Liver (tissue), 9 donors: Measurements from ENCODE around the gene CHN1. TPM values are rescaled to one million over a fixed set of nuclear protein-coding genes. Genes with fewer than 3 reads are reported as not detected.

Experiments used
- DNase-seq: peaks from one replicate; pipeline ENCODE4 v3.0.0-alpha.2; 2017; ENCODE audit warnings: low spot score
- H3K27ac ChIP-seq, 2 donors: one replicate each; pipeline ENCODE4 v1.7.0; 2013; ENCODE audit warnings: inconsistent platforms in 2 of 2, low read length in 2 of 2, control low read depth in 1 of 2, low read depth in 1 of 2, mild to moderate bottlenecking in 1 of 2
- H3K27me3 ChIP-seq, 4 donors: one replicate each; pipeline versions ENCODE4 v1.6.1 to v1.7.0; 2013; ENCODE audit warnings: low read length in 3 of 4, inconsistent platforms in 1 of 4, mild to moderate bottlenecking in 1 of 4, moderate library complexity in 1 of 4; ENCODE audit not compliant: control insufficient read depth in 4 of 4, insufficient read depth in 4 of 4
- H3K36me3 ChIP-seq, 4 donors: one replicate each; pipeline versions ENCODE4 v1.6.1 to v1.7.0; 2013; ENCODE audit warnings: low read length in 3 of 4, mild to moderate bottlenecking in 3 of 4, low read depth in 1 of 4, moderate library complexity in 1 of 4; ENCODE audit not compliant: control insufficient read depth in 4 of 4, insufficient read depth in 3 of 4
- H3K4me1 ChIP-seq, 4 donors: one replicate each; pipeline versions ENCODE4 v1.6.1 to v1.7.0; 2013; ENCODE audit warnings: low read length in 3 of 4, mild to moderate bottlenecking in 3 of 4, moderate library complexity in 1 of 4; ENCODE audit not compliant: control insufficient read depth in 4 of 4, insufficient read depth in 4 of 4
- H3K4me3 ChIP-seq, 3 donors: one replicate each; pipeline versions ENCODE4 v1.6.1 to v1.7.0; 2013; ENCODE audit warnings: low read length in 3 of 3, control low read depth in 1 of 3, low read depth in 1 of 3, mild to moderate bottlenecking in 1 of 3
- H3K9ac ChIP-seq, 2 donors: one replicate each; pipeline ENCODE4 v1.7.0; 2013; ENCODE audit warnings: low read length in 2 of 2, mild to moderate bottlenecking in 2 of 2, moderate library complexity in 2 of 2, control low read depth in 1 of 2, low read depth in 1 of 2
- H3K9me3 ChIP-seq, 4 donors: one replicate each; pipeline versions ENCODE4 v1.6.1 to v1.7.0; 2013; ENCODE audit warnings: low read length in 3 of 4; ENCODE audit not compliant: control insufficient read depth in 4 of 4
- ATF3 ChIP-seq: IDR thresholded peaks from 2 replicates; pipeline ENCODE4 v1.6.1; 2016; ENCODE audit warnings: antibody characterized with exemption
- FOXA1 ChIP-seq: IDR thresholded peaks from 2 replicates; pipeline ENCODE4 v1.6.1; 2016; ENCODE audit warnings: antibody characterized with exemption
- GABPA ChIP-seq, 2 donors: IDR thresholded peaks in 1 of 2; conservative IDR thresholded peaks in 1 of 2; 2 replicates each; pipeline ENCODE4 v1.6.1; 2016; ENCODE audit warnings: antibody characterized with exemption in 2 of 2, mild to moderate bottlenecking in 1 of 2, moderate library complexity in 1 of 2
- HNF4A ChIP-seq, 2 donors: conservative IDR thresholded peaks; 2 replicates each; pipeline ENCODE4 v1.6.1; 2016; ENCODE audit warnings: antibody characterized with exemption in 2 of 2, mild to moderate bottlenecking in 2 of 2
- MAX ChIP-seq: IDR thresholded peaks from 2 replicates; pipeline ENCODE4 v1.6.1; 2016; ENCODE audit warnings: antibody characterized with exemption
- RAD21 ChIP-seq, 2 donors: IDR thresholded peaks; 2 replicates each; pipeline ENCODE4 v1.6.1; 2016; ENCODE audit warnings: antibody characterized with exemption in 2 of 2, mild to moderate bottlenecking in 2 of 2
- TAF1 ChIP-seq: conservative IDR thresholded peaks from 2 replicates; pipeline ENCODE4 v1.6.1; 2016; ENCODE audit warnings: antibody characterized with exemption, mild to moderate bottlenecking
- WGBS: extraction: QIAGEN DNeasy Blood & Tissue Kit; methylation state at CpG from one replicate; pipeline ENCODE4 v1.1.7; 2013; 5-methylcytosine and 5-hydroxymethylcytosine counted together
- polyA plus RNA-seq, 2 donors: library from polyadenylated mRNA; stranded (reverse) in 1 of 2; unstranded in 1 of 2; fragments of 200-250 nt in 1 of 2; fragments of >200 nt in 1 of 2; fragmentation: Nextera tagmentation in 1 of 2; extraction: Ambion mirVana in 1 of 2; gene quantifications; one replicate each; pipeline versions ENCODE4 v1.2.1 to v1.2.3, GENCODE V29; 2013 to 2015
- total RNA-seq, 2 donors: library from RNA; depleted of rRNA; stranded (reverse); fragments of >200 nt; gene quantifications; one replicate each; pipeline ENCODE4 v1.2.3, GENCODE V29; 2014
- TF ChIP-seq, protein P1 (sequence below): IDR thresholded peaks from 2 replicates; pipeline ENCODE4 v1.6.1; 2016; ENCODE audit warnings: antibody characterized with exemption, mild to moderate bottlenecking
- TF ChIP-seq, protein P2 (sequence below): IDR thresholded peaks from 2 replicates; pipeline ENCODE4 v1.6.1; 2016; ENCODE audit warnings: antibody characterized with exemption
- donor health status: healthy.
- donor health status: healthy.
- donor health status: healthy.
- donor health status: healthy.
- donor health status: healthy.

Gene CHN1
- total and polyA plus RNA-seq, 4 donors, result 0.66 to 1.6 (median 1.1) TPM

DNA sequence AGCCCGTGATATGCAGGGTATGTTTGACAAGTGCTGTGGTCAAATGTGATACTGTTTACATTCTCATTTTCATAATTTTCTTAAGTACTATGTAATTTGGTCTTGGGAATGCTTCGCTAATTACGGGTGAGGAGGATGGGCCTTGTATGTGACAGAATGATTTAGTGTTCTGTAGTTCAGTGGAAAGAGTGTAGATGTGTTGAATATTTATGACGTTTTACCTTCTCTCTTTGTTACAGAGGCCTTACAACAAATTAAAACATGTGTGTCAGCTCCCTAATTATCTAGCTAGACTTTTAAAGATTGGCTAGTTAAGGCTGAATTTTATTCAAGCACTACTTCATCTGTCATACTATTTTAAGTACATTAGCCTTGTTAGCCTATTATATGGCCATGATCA, 230.3 kb downstream of the CHN1 start:
- Histone ChIP-seq H3K4me1 (no peaks in the 10 kb centered on the region), H3K27me3 (no peaks in the 10 kb centered on the region), H3K36me3 (no peaks in the 10 kb centered on the region), H3K27ac (no peak overlapping the region), H3K9me3 (no peaks in the 10 kb centered on the region), H3K4me3 (no peak overlapping the region), H3K9ac (no peak overlapping the region)
- TF ChIP-seq HNF4A (conservative IDR thresholded peaks at IDR 0.05) (no peak), ATF3 (no peak)
- 93% methylated on average over 4 of the region's 4 CpGs for WGBS
- no peak for DNase-seq

DNA sequence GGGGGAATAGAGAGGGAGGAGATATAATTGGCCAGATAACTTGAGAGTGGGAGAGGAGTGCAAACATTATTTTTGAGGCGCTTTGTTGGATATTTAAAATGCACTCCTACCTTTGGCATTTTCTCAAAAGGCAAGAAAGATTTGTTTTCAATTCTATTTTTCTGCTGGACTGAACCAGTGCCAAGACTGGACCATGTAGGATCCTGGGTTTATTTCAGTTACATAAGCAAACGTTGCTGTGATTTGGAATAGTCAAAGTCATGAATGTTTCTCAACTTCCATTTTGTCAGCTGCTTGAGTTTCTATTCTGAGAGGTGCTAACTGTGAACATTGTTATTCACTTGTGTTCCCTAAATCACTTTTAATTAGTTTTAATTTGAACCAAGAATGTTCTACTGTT, 232.0 kb downstream of the CHN1 start:
- H3K4me1 ChIP-seq, result no peaks in the 10 kb centered on the region
- no peak overlapping the region for H3K27ac ChIP-seq
- WGBS, result 70% methylated on average over 2 of the region's 2 CpGs
- H3K4me3 ChIP-seq, result no peak overlapping the region
- H3K9ac ChIP-seq, result no peak overlapping the region
- no peak for TF ChIP-seq MAX
- no peak for DNase-seq
- H3K36me3 ChIP-seq, result no peaks in the 10 kb centered on the region
- no peaks in the 10 kb centered on the region for H3K27me3 ChIP-seq
- no peaks in the 10 kb centered on the region for H3K9me3 ChIP-seq

- 81% methylated on average over 5 of the region's 5 CpGs for WGBS
- no peak for TF ChIP-seq FOXA1
- no peak for TF ChIP-seq RAD21 (IDR thresholded peaks at IDR 0.05)
- TF ChIP-seq HNF4A (conservative IDR thresholded peaks at IDR 0.05), result no peak
- TF ChIP-seq MAX, result no peak
- TF ChIP-seq, protein P1, sequence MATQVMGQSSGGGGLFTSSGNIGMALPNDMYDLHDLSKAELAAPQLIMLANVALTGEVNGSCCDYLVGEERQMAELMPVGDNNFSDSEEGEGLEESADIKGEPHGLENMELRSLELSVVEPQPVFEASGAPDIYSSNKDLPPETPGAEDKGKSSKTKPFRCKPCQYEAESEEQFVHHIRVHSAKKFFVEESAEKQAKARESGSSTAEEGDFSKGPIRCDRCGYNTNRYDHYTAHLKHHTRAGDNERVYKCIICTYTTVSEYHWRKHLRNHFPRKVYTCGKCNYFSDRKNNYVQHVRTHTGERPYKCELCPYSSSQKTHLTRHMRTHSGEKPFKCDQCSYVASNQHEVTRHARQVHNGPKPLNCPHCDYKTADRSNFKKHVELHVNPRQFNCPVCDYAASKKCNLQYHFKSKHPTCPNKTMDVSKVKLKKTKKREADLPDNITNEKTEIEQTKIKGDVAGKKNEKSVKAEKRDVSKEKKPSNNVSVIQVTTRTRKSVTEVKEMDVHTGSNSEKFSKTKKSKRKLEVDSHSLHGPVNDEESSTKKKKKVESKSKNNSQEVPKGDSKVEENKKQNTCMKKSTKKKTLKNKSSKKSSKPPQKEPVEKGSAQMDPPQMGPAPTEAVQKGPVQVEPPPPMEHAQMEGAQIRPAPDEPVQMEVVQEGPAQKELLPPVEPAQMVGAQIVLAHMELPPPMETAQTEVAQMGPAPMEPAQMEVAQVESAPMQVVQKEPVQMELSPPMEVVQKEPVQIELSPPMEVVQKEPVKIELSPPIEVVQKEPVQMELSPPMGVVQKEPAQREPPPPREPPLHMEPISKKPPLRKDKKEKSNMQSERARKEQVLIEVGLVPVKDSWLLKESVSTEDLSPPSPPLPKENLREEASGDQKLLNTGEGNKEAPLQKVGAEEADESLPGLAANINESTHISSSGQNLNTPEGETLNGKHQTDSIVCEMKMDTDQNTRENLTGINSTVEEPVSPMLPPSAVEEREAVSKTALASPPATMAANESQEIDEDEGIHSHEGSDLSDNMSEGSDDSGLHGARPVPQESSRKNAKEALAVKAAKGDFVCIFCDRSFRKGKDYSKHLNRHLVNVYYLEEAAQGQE, result no peak
- TF ChIP-seq GABPA (IDR thresholded peaks at IDR 0.05 in 1 of 2, conservative IDR thresholded peaks at IDR 0.05 in 1 of 2), result no peak
- TF ChIP-seq TAF1, result no peak
- TF ChIP-seq, protein P2, sequence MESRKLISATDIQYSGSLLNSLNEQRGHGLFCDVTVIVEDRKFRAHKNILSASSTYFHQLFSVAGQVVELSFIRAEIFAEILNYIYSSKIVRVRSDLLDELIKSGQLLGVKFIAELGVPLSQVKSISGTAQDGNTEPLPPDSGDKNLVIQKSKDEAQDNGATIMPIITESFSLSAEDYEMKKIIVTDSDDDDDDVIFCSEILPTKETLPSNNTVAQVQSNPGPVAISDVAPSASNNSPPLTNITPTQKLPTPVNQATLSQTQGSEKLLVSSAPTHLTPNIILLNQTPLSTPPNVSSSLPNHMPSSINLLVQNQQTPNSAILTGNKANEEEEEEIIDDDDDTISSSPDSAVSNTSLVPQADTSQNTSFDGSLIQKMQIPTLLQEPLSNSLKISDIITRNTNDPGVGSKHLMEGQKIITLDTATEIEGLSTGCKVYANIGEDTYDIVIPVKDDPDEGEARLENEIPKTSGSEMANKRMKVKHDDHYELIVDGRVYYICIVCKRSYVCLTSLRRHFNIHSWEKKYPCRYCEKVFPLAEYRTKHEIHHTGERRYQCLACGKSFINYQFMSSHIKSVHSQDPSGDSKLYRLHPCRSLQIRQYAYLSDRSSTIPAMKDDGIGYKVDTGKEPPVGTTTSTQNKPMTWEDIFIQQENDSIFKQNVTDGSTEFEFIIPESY, result no peak
- no peaks in the 10 kb centered on the region for H3K9me3 ChIP-seq
- no peaks in the 10 kb centered on the region for H3K27me3 ChIP-seq
- H3K9ac ChIP-seq, result no peak overlapping the region
- H3K4me1 ChIP-seq, result no peaks in the 10 kb centered on the region
- H3K36me3 ChIP-seq, result no peaks in the 10 kb centered on the region
- no peak for DNase-seq
- H3K4me3 ChIP-seq, result no peak overlapping the region
- no peak overlapping the region for H3K27ac ChIP-seq
Observed at GRCh38 chr2:174772472-174772801, 232.7 kb downstream of the CHN1 start.
